GM12878 (cell line): ENCODE data around the gene SSBP4. TPM values are rescaled to one million over a fixed set of nuclear protein-coding genes. Genes with fewer than 3 reads are reported as not detected.

ENCODE experiments used
- BRCA1 ChIP-seq: IDR thresholded peaks from 2 replicates; pipeline ENCODE4 v1.6.1; 2011; ENCODE audit warnings: low read depth, low read length, improper control_type of control experiment
- CBX3 ChIP-seq: fragments of 200-600 bp; sonication (generic); IDR thresholded peaks from 2 replicates; pipeline ENCODE4 v1.6.1; 2016; ENCODE audit warnings: low read depth, borderline replicate concordance
- CHD1 ChIP-seq: IDR thresholded peaks from 2 replicates; pipeline ENCODE4 v1.6.1; 2012; ENCODE audit warnings: low read depth, low read length, improper control_type of control experiment
- EP300 ChIP-seq, 2 experiments: fragments of 150-350 bp in 1 of 2; IDR thresholded peaks; 2 replicates each; pipeline ENCODE4 v1.6.1; 2011 to 2012; ENCODE audit warnings: low read depth in 2 of 2, low read length in 2 of 2, borderline replicate concordance in 1 of 2, improper control_type of control experiment in 1 of 2, inconsistent platforms in 1 of 2; ENCODE audit not compliant: control insufficient read depth in 1 of 2
- FOS ChIP-seq: IDR thresholded peaks from 3 replicates; pipeline ENCODE4 v1.6.1; 2011; ENCODE audit warnings: borderline replicate concordance; ENCODE audit not compliant: insufficient read length; ENCODE audit errors: extremely low read depth
- FOXK2 ChIP-seq: fragments of 450-650 bp; IDR thresholded peaks from 2 replicates; pipeline ENCODE4 v1.6.1; 2017; ENCODE audit warnings: mild to moderate bottlenecking, moderate library complexity
- HDAC6 ChIP-seq: fragments of 200-600 bp; sonication (generic); IDR thresholded peaks from one replicate; pipeline ENCODE4 v1.8.0; 2017; ENCODE audit warnings: antibody characterized with exemption; ENCODE audit not compliant: unreplicated experiment
- IKZF1 ChIP-seq: fragments of 450-650 bp; conservative IDR thresholded peaks from 2 replicates; pipeline ENCODE4 v1.6.1; 2017; ENCODE audit warnings: antibody characterized with exemption, mild to moderate bottlenecking
- MYB ChIP-seq: fragments of 150-350 bp; IDR thresholded peaks from 2 replicates; pipeline ENCODE4 v1.6.1; 2014; ENCODE audit warnings: mild to moderate bottlenecking, low read depth, low read length, borderline replicate concordance
- NFYA ChIP-seq: IDR thresholded peaks from 2 replicates; pipeline ENCODE4 v1.6.1; 2011; ENCODE audit warnings: low read depth, mild to moderate bottlenecking, low read length, improper control_type of control experiment, borderline replicate concordance
- NR2C2 ChIP-seq: IDR thresholded peaks from 2 replicates; pipeline ENCODE4 v1.6.1; 2011; ENCODE audit warnings: borderline replicate concordance, low read depth; ENCODE audit not compliant: control insufficient read depth, insufficient read length
- PAX5 ChIP-seq: IDR thresholded peaks from 2 replicates; pipeline ENCODE4 v1.6.1; 2011; ENCODE audit warnings: low read depth, low read length, borderline replicate concordance
- RELA ChIP-seq: fragments of 450-650 bp; IDR thresholded peaks from 2 replicates; pipeline ENCODE4 v1.8.0; 2014; ENCODE audit warnings: borderline replicate concordance; ENCODE audit not compliant: partially characterized antibody
- SMARCA5 ChIP-seq: fragments of 450-650 bp; IDR thresholded peaks from 2 replicates; pipeline ENCODE4 v1.6.1; 2017; ENCODE audit warnings: mild to moderate bottlenecking
- SREBF1 ChIP-seq: IDR thresholded peaks from 2 replicates; pipeline ENCODE4 v1.6.1; 2012; ENCODE audit warnings: mild to moderate bottlenecking, low read length
- TAF1 ChIP-seq: IDR thresholded peaks from 2 replicates; pipeline ENCODE4 v1.6.1; 2011; ENCODE audit warnings: mild to moderate bottlenecking, low read depth, low read length, borderline replicate concordance
- WRNIP1 ChIP-seq: IDR thresholded peaks from 2 replicates; pipeline ENCODE4 v1.6.1; 2011; ENCODE audit warnings: low read depth, low read length, improper control_type of control experiment, borderline replicate concordance
- YY1 ChIP-seq: IDR thresholded peaks from 2 replicates; pipeline ENCODE4 v1.6.1; 2011; ENCODE audit warnings: low read depth, mild to moderate bottlenecking, low read length
- polyA plus RNA-seq, 11 experiments: library from polyadenylated mRNA; depleted of rRNA in 4 of 11; unstranded in 6 of 11; stranded (reverse) in 5 of 11; fragments of >200 nt; fragmentation: Nextera tagmentation in 4 of 11; fragmentation: Illumina TruSeq in 1 of 11; extraction: Ambion mirVana in 4 of 11; extraction: Trizol in 1 of 11; gene quantifications; 1 replicate in 1 of 11; 2 replicates in 10 of 11; pipeline versions ENCODE4 v1.2.1 to v1.2.3, GENCODE V29; 2011 to 2016; ENCODE audit warnings: inconsistent platforms in 2 of 11, missing spikeins in 2 of 11, low read depth in 1 of 11
- total RNA-seq, 4 experiments: library from RNA; depleted of rRNA in 3 of 4; stranded (reverse); fragments of >200 nt in 3 of 4; fragmentation: Illumina TruSeq in 1 of 4; extraction: Trizol in 1 of 4; gene quantifications; 2 replicates each; pipeline versions ENCODE4 v1.2.1 to v1.2.3, GENCODE V29; 2013 to 2021
- TF ChIP-seq, protein P1 (sequence below): fragments of 450-650 bp; IDR thresholded peaks from 2 replicates; pipeline ENCODE4 v1.6.1; 2017; ENCODE audit warnings: low read depth, mild to moderate bottlenecking, moderate library complexity
- TF ChIP-seq, protein P2 (sequence below): fragments of 450-650 bp; IDR thresholded peaks from 2 replicates; pipeline ENCODE4 v1.6.1; 2016; ENCODE audit warnings: mild to moderate bottlenecking, moderate library complexity, borderline replicate concordance
- TF ChIP-seq, protein P3 (sequence below): IDR thresholded peaks from 2 replicates; pipeline ENCODE4 v1.6.1; 2012; ENCODE audit warnings: low read depth, low read length, improper control_type of control experiment
- TF ChIP-seq, protein P4 (sequence below): IDR thresholded peaks from 2 replicates; pipeline ENCODE4 v1.6.1; 2012; ENCODE audit warnings: low read depth, low read length, improper control_type of control experiment

Gene SSBP4
- total and polyA plus RNA-seq, 10 of the 15 experiments (the other 5 are each of a cell fraction or from before 2014, with no cell fraction given), result 0.37 to 150 (median 38.9) TPM

DNA sequence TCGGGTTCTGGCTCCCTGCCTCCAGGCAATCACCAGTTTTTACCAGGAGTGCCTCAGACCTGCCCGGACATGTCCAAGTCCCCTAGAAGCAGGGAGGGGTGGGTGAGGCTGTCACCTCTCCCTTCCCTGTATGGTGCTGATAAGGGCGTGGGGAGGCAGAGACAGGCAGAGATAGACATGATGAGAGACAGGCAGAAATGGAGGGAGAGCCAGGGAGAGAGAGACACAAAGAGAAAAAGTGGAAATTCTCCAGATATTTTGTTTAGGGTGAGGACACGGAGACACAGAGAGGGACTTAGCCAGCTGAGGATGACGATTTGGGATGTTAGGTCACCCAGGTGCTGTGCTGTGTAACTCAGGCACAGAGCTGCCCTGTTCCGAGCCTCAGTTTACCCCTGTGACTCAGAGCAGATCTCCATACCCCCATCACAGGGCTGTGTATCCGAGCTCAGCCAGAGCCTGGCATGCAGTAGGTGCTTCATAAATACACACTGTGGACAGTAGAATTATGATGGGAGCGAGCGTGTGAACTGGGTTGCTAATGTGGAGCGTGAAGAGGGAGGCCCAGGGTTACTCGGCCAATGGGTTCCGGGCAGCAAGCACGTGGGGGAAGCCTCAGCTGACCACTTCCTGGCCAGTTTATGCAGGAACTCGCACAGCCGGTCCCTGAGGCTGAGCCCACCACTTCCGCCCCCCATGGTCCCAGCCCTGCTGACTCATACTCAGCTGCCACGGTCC lies 45.1 kb upstream of the SSBP4 start (continued):
- TF ChIP-seq EP300 (IDR thresholded peaks at IDR 0.05; ENCODE audit: borderline replicate concordance in 1 of 2, control insufficient read depth in 1 of 2, low read depth in 2 of 2, low read length in 2 of 2) (peak; percentile 72 to 88), NFYA (no peak), NR2C2 (no peak), WRNIP1 (0 out of 2 replicates have a peak, but pooled peaks have one; percentile 90), RELA (peak; percentile 69), IKZF1 (peak; percentile 87), MYB (no peak; the same call in 1 of the 2 replicates), FOXK2 (no peak), FOS (no peak), YY1 (peak; percentile 44; the same call in 1 of the 2 replicates), HDAC6 (no peak), BRCA1 (no peak), SMARCA5 (peak; percentile 93), CHD1 (no peak), TAF1 (peak; percentile 37; the same call in 1 of the 2 replicates), SREBF1 (no peak), PAX5 (peak; percentile 92), CBX3 (no peak)
- TF ChIP-seq, protein P1, sequence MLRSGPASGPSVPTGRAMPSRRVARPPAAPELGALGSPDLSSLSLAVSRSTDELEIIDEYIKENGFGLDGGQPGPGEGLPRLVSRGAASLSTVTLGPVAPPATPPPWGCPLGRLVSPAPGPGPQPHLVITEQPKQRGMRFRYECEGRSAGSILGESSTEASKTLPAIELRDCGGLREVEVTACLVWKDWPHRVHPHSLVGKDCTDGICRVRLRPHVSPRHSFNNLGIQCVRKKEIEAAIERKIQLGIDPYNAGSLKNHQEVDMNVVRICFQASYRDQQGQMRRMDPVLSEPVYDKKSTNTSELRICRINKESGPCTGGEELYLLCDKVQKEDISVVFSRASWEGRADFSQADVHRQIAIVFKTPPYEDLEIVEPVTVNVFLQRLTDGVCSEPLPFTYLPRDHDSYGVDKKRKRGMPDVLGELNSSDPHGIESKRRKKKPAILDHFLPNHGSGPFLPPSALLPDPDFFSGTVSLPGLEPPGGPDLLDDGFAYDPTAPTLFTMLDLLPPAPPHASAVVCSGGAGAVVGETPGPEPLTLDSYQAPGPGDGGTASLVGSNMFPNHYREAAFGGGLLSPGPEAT, result 0 out of 2 replicates have a peak, but pooled peaks have one; percentile 11
- TF ChIP-seq, protein P2, sequence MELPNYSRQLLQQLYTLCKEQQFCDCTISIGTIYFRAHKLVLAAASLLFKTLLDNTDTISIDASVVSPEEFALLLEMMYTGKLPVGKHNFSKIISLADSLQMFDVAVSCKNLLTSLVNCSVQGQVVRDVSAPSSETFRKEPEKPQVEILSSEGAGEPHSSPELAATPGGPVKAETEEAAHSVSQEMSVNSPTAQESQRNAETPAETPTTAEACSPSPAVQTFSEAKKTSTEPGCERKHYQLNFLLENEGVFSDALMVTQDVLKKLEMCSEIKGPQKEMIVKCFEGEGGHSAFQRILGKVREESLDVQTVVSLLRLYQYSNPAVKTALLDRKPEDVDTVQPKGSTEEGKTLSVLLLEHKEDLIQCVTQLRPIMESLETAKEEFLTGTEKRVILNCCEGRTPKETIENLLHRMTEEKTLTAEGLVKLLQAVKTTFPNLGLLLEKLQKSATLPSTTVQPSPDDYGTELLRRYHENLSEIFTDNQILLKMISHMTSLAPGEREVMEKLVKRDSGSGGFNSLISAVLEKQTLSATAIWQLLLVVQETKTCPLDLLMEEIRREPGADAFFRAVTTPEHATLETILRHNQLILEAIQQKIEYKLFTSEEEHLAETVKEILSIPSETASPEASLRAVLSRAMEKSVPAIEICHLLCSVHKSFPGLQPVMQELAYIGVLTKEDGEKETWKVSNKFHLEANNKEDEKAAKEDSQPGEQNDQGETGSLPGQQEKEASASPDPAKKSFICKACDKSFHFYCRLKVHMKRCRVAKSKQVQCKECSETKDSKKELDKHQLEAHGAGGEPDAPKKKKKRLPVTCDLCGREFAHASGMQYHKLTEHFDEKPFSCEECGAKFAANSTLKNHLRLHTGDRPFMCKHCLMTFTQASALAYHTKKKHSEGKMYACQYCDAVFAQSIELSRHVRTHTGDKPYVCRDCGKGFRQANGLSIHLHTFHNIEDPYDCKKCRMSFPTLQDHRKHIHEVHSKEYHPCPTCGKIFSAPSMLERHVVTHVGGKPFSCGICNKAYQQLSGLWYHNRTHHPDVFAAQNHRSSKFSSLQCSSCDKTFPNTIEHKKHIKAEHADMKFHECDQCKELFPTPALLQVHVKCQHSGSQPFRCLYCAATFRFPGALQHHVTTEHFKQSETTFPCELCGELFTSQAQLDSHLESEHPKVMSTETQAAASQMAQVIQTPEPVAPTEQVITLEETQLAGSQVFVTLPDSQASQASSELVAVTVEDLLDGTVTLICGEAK, result peak; percentile 84; the same call in 1 of the 2 replicates
- TF ChIP-seq, protein P3, sequence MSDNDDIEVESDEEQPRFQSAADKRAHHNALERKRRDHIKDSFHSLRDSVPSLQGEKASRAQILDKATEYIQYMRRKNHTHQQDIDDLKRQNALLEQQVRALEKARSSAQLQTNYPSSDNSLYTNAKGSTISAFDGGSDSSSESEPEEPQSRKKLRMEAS, result peak; percentile 89
- TF ChIP-seq, protein P4, sequence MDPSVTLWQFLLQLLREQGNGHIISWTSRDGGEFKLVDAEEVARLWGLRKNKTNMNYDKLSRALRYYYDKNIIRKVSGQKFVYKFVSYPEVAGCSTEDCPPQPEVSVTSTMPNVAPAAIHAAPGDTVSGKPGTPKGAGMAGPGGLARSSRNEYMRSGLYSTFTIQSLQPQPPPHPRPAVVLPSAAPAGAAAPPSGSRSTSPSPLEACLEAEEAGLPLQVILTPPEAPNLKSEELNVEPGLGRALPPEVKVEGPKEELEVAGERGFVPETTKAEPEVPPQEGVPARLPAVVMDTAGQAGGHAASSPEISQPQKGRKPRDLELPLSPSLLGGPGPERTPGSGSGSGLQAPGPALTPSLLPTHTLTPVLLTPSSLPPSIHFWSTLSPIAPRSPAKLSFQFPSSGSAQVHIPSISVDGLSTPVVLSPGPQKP, result peak; percentile 85
